GM12891 (cell line): ENCODE measurements around the gene POLR2J.
"Not testable (repeated sequence)": the region's sequence is repeated elsewhere in the genome, so short reads cannot be mapped to it uniquely, and the experiment has no call there.

Experiments used
- POLR2A ChIP-seq: IDR thresholded peaks from 2 replicates; pipeline ENCODE4 v1.6.1; 2011; ENCODE audit warnings: low read depth, low read length, control low read depth
- POLR2AphosphoS5 ChIP-seq: IDR thresholded peaks from 2 replicates; pipeline ENCODE4 v1.6.1; 2011; ENCODE audit warnings: low read depth, low read length, control low read depth
- POU2F2 ChIP-seq: IDR thresholded peaks from 2 replicates; pipeline ENCODE4 v1.6.1; 2011; ENCODE audit warnings: low read depth, mild to moderate bottlenecking, control low read depth, low read length, moderate library complexity
- TAF1 ChIP-seq: IDR thresholded peaks from 2 replicates; pipeline ENCODE4 v1.6.1; 2011; ENCODE audit warnings: low read depth, low read length, control low read depth

DNA sequence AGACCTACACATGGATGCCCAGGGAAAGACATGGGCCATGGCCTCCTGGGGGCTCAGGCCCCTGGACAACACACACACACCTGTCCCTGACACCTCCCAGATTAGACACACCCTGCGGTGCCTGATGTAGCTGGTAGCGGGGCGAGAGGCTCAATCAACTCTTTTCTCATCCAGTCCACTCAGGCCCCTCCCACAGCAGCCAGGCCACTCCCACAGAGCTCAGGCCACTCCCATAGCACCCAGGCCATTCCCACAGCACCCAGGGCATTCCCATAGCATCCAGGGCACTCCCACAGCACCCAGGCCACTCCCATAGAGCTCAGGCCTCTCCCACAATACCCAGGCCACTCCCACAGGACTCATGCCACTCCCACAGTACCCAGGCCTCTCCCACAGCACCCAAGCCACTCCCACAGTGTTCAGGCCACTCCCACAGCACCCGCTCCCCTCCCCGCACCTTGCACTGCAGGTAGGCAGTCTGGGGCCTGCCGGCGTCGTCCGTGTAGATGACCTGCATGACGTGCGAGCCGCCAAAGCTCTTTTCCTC lies 11.9 kb upstream of the POLR2J start:
- TF ChIP-seq POLR2A, TAF1, POLR2AphosphoS5, POU2F2: not testable (repeated sequence)
